Activated T-helper 9 cell treated with anti-CD3 and anti-CD28 coated beads, Interleukin-2, amount 50 U/mL, for 16 hours (primary cell): Measurements from ENCODE around the gene XRN2.

Experiments used
- DNase-seq: peaks from one replicate; pipeline ENCODE4 v3.0.0-alpha.2; 2020; ENCODE audit warnings: low read depth

Gene XRN2

GRCh38 chr20:21432911-21433310, 129.8 kb downstream of the XRN2 start:
- DNase-seq = no peak

- no peak for DNase-seq
These were observed 130.3 kb downstream of the XRN2 start for GRCh38 chr20:21433329-21433890.

- no peak for DNase-seq
These were observed 132.4 kb downstream of the XRN2 start for GRCh38 chr20:21435576-21435975.

GRCh38 chr20:21436205-21436604, 133.1 kb downstream of the XRN2 start:
- DNase-seq = no peak

- no peak for DNase-seq
These were observed 134.1 kb downstream of the XRN2 start for GRCh38 chr20:21437248-21437647.

- no peak for DNase-seq
These were observed 134.7 kb downstream of the XRN2 start for GRCh38 chr20:21437816-21438215.
